Loucy (cell line): ENCODE measurements around the gene IQSEC1.

Source experiments
- H2AFZ ChIP-seq: fragments of 200-600 bp; sonication (generic); 2 replicates; pipeline ENCODE4 v1.6.0; 2016; ENCODE audit warnings: antibody characterized with exemption, mild to moderate bottlenecking, low read length, moderate library complexity
- H3F3A ChIP-seq: fragments of 200-600 bp; 2 replicates; pipeline ENCODE4 v1.6.0; 2016; ENCODE audit warnings: antibody characterized with exemption, low read depth, mild to moderate bottlenecking
- H3K27me3 ChIP-seq: fragments of 200-600 bp; sonication (generic); 2 replicates; pipeline ENCODE4 v1.6.1; 2014; ENCODE audit warnings: low read length, mild to moderate bottlenecking; ENCODE audit not compliant: insufficient read depth, poor library complexity, severe bottlenecking
- H3K36me3 ChIP-seq: fragments of 200-600 bp; sonication (generic); 2 replicates; pipeline ENCODE4 v1.6.1; 2016; ENCODE audit warnings: low read length; ENCODE audit not compliant: insufficient read depth
- H3K4me1 ChIP-seq: fragments of 200-600 bp; sonication (generic); 2 replicates; pipeline ENCODE4 v1.5.1; 2014; ENCODE audit warnings: low read length, mild to moderate bottlenecking; ENCODE audit not compliant: insufficient read depth, poor library complexity, severe bottlenecking
- H3K4me2 ChIP-seq: fragments of 200-600 bp; sonication (generic); 2 replicates; pipeline ENCODE4 v1.6.0; 2014; ENCODE audit warnings: antibody characterized with exemption, low read length, low read depth, mild to moderate bottlenecking; ENCODE audit not compliant: poor library complexity, severe bottlenecking
- H3K4me3 ChIP-seq: fragments of 200-600 bp; sonication (generic); 2 replicates; pipeline ENCODE4 v1.5.1; 2014; ENCODE audit warnings: low read length, mild to moderate bottlenecking, mixed read lengths; ENCODE audit not compliant: poor library complexity, severe bottlenecking
- H3K79me2 ChIP-seq: fragments of 200-600 bp; sonication (generic); 2 replicates; pipeline ENCODE4 v1.6.1; 2014; ENCODE audit warnings: low read length; ENCODE audit not compliant: insufficient read depth
- H3K9ac ChIP-seq: fragments of 200-600 bp; sonication (generic); 2 replicates; pipeline ENCODE4 v1.6.0; 2014; ENCODE audit warnings: mild to moderate bottlenecking, low read depth, low read length, moderate library complexity; ENCODE audit not compliant: poor library complexity, severe bottlenecking
- H3K9me2 ChIP-seq: fragments of 200-600 bp; sonication (generic); replicated peaks from 2 replicates; pipeline ENCODE4 v1.6.1; 2016; ENCODE audit warnings: low read depth, low read length, mixed read lengths
- H3K9me3 ChIP-seq: fragments of 200-600 bp; sonication (generic); 2 replicates; pipeline ENCODE4 v1.6.1; 2014; ENCODE audit warnings: mild to moderate bottlenecking, antibody characterized with exemption, low read length, low read depth; ENCODE audit not compliant: insufficient read depth
- H4K20me1 ChIP-seq: fragments of 200-600 bp; sonication (generic); 2 replicates; pipeline ENCODE4 v1.6.0; 2014; ENCODE audit warnings: antibody characterized with exemption, low read length, mild to moderate bottlenecking; ENCODE audit not compliant: insufficient read depth, poor library complexity, severe bottlenecking
- EZH2phosphoT487 ChIP-seq: fragments of 200-600 bp; IDR thresholded peaks from 2 replicates; pipeline ENCODE4 v1.6.1; 2018; ENCODE audit warnings: antibody characterized with exemption, mild to moderate bottlenecking, moderate library complexity, borderline replicate concordance
- TF ChIP-seq, protein P1 (sequence below): fragments of 200-600 bp; sonication (generic); conservative IDR thresholded peaks from 2 replicates; pipeline ENCODE4 v1.5.1; 2014; ENCODE audit warnings: mild to moderate bottlenecking, antibody characterized with exemption, low read length

Gene IQSEC1

DNA sequence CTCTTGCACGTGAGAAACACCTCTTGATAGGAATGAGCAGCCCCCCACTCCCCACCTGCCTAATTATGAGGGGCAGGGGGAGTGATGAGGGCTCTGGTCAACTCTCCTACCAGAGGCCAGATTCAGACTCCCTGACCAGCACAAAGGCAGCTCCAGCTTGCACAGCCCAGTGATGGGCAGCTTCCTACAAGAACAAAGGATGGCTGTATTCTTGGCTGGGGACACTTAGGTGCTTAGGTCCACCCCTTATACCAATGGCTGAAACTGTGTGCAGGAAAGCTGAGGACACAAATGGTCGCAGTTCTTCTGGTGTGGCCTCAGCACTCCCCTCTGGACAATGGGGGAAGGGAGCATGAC, 81.8 kb downstream of the IQSEC1 start:
- H2AFZ ChIP-seq: no peak overlapping the region
- no peaks in the 10 kb centered on the region for H3K9me2 ChIP-seq
- H3K4me3 ChIP-seq: no peak overlapping the region
- H3K27me3 ChIP-seq: no peaks in the 10 kb centered on the region
- no peaks in the 10 kb centered on the region for H3K9me3 ChIP-seq
- peaks cover 19% of the 10 kb centered on the region for H4K20me1 ChIP-seq
- H3F3A ChIP-seq: no peaks in the 10 kb centered on the region
- TF ChIP-seq EZH2phosphoT487: no peak
- TF ChIP-seq, protein P1, sequence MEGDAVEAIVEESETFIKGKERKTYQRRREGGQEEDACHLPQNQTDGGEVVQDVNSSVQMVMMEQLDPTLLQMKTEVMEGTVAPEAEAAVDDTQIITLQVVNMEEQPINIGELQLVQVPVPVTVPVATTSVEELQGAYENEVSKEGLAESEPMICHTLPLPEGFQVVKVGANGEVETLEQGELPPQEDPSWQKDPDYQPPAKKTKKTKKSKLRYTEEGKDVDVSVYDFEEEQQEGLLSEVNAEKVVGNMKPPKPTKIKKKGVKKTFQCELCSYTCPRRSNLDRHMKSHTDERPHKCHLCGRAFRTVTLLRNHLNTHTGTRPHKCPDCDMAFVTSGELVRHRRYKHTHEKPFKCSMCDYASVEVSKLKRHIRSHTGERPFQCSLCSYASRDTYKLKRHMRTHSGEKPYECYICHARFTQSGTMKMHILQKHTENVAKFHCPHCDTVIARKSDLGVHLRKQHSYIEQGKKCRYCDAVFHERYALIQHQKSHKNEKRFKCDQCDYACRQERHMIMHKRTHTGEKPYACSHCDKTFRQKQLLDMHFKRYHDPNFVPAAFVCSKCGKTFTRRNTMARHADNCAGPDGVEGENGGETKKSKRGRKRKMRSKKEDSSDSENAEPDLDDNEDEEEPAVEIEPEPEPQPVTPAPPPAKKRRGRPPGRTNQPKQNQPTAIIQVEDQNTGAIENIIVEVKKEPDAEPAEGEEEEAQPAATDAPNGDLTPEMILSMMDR: no peak
- no peaks in the 10 kb centered on the region for H3K36me3 ChIP-seq
- H3K9ac ChIP-seq: no peak overlapping the region
- peaks cover 85% of the 10 kb centered on the region; the same call in 1 of the 2 replicates for H3K79me2 ChIP-seq
- H3K4me2 ChIP-seq: no peak overlapping the region
- peaks cover 22% of the 10 kb centered on the region for H3K4me1 ChIP-seq

DNA sequence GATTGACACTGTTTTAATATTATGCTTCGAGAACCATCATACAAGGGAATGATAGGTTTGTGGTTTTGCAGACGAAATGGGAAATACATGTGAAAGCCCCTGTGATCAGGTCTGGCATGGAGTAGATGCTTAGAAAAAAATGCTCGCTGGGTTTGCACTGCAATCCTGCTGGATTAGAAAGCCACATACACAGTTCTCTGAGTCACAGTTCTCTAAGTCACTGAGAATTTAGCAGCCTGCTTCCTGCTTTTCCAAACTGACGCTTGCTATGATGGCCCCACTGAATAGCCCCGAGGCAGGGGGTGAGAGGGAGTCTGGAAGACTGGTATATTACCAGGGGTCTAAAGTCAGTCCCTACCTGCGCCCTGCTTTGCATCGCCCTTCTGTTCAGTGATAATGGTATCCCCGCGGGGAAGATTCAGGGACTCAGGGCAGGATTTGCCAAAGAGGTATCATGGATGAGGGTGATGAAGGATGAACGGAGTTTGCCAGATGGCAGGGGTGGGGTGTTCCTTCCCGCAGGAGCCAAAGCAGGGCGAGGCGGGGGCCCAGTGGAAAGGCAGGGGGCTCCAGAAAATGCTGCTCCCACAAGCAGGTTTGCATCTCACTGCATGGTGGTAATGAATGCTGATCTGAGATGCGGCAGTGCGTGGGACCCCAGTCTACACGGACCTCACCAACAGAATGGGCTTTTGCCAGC, 82.3 kb downstream of the IQSEC1 start:
- H2AFZ ChIP-seq: no peak overlapping the region
- H3K9ac ChIP-seq: no peak overlapping the region
- H3K9me3 ChIP-seq: no peaks in the 10 kb centered on the region
- H3K4me3 ChIP-seq: no peak overlapping the region
- TF ChIP-seq, protein P1: no peak
- no peak for TF ChIP-seq EZH2phosphoT487
- H3K79me2 ChIP-seq: peaks cover 91% of the 10 kb centered on the region; the same call in 1 of the 2 replicates
- H3K27me3 ChIP-seq: no peaks in the 10 kb centered on the region
- H3F3A ChIP-seq: no peaks in the 10 kb centered on the region
- H3K9me2 ChIP-seq: no peaks in the 10 kb centered on the region
- no peak overlapping the region for H3K4me2 ChIP-seq
- peaks cover 19% of the 10 kb centered on the region for H4K20me1 ChIP-seq
- H3K4me1 ChIP-seq: peaks cover 22% of the 10 kb centered on the region
- no peaks in the 10 kb centered on the region for H3K36me3 ChIP-seq

DNA sequence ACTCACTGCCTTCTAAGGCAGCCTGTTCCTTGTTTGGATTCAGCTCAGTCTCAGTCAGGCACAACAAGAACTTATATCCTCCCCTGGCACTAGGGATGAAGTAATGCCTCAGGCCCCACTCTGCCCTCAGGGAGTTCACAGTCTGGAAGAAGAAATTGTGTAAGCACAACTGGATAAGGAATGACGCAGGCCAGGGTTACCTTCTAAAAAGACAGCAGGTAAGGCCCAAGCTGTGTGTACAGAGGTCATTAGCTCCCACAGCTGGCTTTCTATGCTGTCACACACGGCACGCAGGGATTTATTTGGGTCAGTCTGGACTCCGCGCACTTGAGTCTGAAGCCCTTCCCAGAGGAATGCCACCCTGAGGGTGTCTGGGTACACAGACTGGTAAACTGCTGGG, 82.9 kb downstream of the IQSEC1 start:
- Histone ChIP-seq H3K36me3 (no peaks in the 10 kb centered on the region), H3K9me2 (no peaks in the 10 kb centered on the region)

More for the DNA sequence above, 82.9 kb downstream of the IQSEC1 start:
- Histone ChIP-seq H3K9me3 (no peaks in the 10 kb centered on the region), H3K27me3 (no peaks in the 10 kb centered on the region), H2AFZ (no peak overlapping the region), H4K20me1 (peaks cover 19% of the 10 kb centered on the region), H3K4me3 (no peak overlapping the region), H3K4me1 (peaks cover 18% of the 10 kb centered on the region), H3F3A (no peaks in the 10 kb centered on the region), H3K4me2 (no peak overlapping the region), H3K79me2 (peaks cover 91% of the 10 kb centered on the region; the same call in 1 of the 2 replicates), H3K9ac (no peak overlapping the region)
- no peak for TF ChIP-seq EZH2phosphoT487
- TF ChIP-seq, protein P1: no peak
